Fibroblast of mammary gland (primary cell): ENCODE results near the gene EXOC6B.
A peak's percentile ranks its signal among the peaks of the same experiment; 100 is the strongest.

Experiments used
- DNase-seq: peaks from one replicate; pipeline ENCODE4 v3.0.0-alpha.2; 2010; ENCODE audit warnings: low read depth
- H3K4me3 ChIP-seq: 2 replicates; pipeline ENCODE4 v1.5.1; 2011; ENCODE audit warnings: low read depth, mild to moderate bottlenecking, low read length, moderate library complexity; ENCODE audit not compliant: control insufficient read depth
- CTCF ChIP-seq: conservative IDR thresholded peaks from 2 replicates; pipeline ENCODE4 v1.5.1; 2011; ENCODE audit warnings: low read depth, low read length, inconsistent platforms; ENCODE audit not compliant: control insufficient read depth, insufficient read depth

EXOC6B gene

GRCh38 chr2:72183466-72183865 lies 642.4 kb downstream of the EXOC6B start:
- H3K4me3 ChIP-seq: no peak overlapping the region
- no peak for DNase-seq
- no peak for TF ChIP-seq CTCF

- no peak for DNase-seq
- TF ChIP-seq CTCF: no peak
Measured at GRCh38 chr2:72183016-72183415, 642.8 kb downstream of the EXOC6B start.

GRCh38 chr2:72182547-72182946 lies 643.3 kb downstream of the EXOC6B start:
- DNase-seq: peak; percentile 23
- no peak for TF ChIP-seq CTCF
- no peak overlapping the region for H3K4me3 ChIP-seq

More at GRCh38 chr2:72183016-72183415, 642.8 kb downstream of the EXOC6B start:
- H3K4me3 ChIP-seq: no peak overlapping the region

GRCh38 chr2:72181616-72182015 lies 644.2 kb downstream of the EXOC6B start:
- no peak overlapping the region for H3K4me3 ChIP-seq
- DNase-seq: no peak
- no peak for TF ChIP-seq CTCF

- DNase-seq: no peak
- TF ChIP-seq CTCF: no peak
- no peak overlapping the region for H3K4me3 ChIP-seq
Measured at GRCh38 chr2:72180351-72180750, 645.5 kb downstream of the EXOC6B start.

- DNase-seq: no peak
- no peak overlapping the region for H3K4me3 ChIP-seq
- no peak for TF ChIP-seq CTCF
Measured at GRCh38 chr2:72178551-72178950, 647.3 kb downstream of the EXOC6B start.

GRCh38 chr2:72176281-72176680 lies 649.6 kb downstream of the EXOC6B start:
- TF ChIP-seq CTCF: no peak

More at GRCh38 chr2:72176281-72176680, 649.6 kb downstream of the EXOC6B start:
- no peak overlapping the region for H3K4me3 ChIP-seq
- DNase-seq: no peak
